GM18907 (cell line): ENCODE data around the gene ST7L.
"Not testable (repeated sequence)": the region's sequence is repeated elsewhere in the genome, so short reads cannot be mapped to it uniquely, and the experiment has no call there.

Experiments
- ATAC-seq: cut with Tn5 transposase; IDR thresholded peaks from one replicate; pipeline ENCODE4 v1.9.1; 2021; ENCODE audit warnings: mild to moderate bottlenecking, moderate library complexity; ENCODE audit not compliant: unreplicated experiment

ST7L gene

DNA sequence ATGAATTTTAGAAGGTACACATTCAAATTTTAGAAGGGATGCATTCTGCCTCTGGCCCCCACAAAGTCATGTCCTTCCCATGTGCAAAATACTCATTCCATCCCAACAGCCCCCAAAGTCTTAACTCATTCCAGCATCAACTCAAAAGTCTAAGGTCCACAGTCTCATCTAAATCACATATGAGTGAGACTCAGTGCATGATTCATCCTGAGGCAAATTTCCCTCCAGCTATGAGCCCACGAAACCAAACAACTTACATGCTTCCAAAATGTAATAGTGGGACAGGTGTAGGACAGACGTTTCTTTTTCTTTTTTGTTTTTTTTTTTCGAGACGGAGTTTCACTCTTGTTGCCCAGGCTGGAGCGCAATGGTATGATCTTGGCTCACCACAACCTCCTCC lies 122.7 kb downstream of the ST7L start:
- ATAC-seq = no peak

DNA sequence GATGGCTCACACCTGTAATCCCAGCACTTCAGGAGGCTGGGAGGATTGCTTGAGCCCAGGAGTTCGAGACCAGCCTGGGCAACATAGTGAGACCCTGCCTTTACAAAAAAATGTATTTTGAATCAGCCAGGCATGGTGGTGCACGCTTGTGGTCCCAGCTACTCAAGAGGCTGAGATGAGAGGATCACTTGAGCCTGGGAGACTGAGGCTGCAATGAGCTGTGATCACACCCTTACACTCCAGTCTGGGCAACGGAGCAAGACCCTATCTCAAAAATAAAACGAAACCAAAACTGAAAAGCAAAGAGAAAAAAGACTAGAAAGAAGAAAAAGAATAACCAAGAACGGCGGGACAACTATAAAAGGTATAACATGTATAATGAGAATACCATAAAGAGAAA lies 125.6 kb downstream of the ST7L start:
- no peak for ATAC-seq

DNA sequence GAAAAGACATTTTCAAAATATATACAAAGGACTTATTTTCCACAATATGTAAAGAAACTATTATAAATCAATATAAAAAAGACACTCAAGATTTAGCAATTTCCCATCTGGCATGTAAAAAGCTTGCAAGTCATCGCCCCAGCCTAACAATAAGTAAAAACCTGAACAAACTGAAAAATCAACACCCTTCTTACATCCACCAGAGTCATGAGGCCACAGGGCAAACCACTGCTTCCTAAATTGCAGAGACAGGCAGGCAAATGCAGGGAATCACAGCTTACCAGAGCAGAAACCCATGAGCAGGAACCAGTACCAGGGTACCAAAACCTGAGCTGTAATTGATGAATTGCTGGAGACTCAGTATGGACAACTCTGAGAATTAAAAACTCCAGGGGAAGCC lies 126.9 kb downstream of the ST7L start:
- no peak for ATAC-seq

DNA sequence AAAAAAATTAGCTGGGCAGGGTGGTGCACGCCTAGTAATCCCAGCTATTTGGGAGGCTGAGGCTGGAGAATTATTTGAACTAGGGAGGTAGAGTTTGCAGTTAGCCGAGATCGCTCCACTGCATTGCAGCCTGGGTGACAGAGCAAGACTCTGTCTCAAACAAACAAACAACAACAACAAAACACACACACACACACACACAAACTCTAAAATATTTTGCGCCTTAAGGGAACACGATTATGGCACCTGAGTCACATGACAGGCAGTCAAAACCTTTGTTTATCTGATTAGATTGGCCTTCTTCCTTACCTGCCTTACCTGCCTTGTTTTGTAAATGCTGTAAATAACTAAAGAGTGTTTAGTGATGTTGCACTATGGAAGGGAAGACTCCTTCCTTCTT lies 130.8 kb downstream of the ST7L start:
- no peak for ATAC-seq

DNA sequence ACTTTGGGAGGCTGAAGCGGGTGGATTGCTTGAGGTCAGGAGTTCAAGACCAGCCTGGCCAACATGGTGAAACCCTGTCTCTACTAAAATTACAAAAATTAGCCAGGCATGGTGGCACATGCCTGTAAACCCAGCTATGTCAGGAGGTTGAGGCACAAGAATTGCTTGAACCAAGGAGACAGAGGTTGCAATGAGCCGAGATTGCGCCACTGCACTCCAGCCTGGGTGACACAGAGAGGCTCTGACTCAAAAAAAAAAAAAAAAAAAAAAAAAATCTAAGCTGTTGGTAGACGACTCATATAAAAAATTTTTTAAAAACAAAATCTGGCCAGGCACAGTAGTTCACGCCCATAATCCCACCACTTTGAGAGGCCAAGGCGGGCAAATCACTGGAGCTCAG lies 131.3 kb downstream of the ST7L start:
- ATAC-seq = not testable (repeated sequence)

DNA sequence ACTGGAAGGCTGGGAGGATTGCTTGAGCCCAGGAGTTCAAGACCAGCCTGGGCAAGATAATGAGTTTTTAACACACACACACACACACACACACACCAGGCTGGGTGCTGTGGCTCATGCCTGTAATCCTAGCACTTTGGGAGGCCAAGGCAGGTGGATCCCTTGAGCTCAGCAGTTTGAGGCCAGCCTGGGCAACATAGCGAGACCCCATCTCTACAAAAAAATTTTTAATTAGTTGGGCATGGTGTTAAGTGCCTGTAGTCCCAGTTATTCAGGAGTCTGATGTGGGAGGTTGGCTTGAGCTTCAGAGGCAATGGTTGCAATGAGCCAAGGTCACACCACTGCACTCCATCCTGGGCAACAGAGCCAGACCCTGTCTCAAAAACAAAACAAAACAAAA lies 132.9 kb downstream of the ST7L start:
- not testable (repeated sequence) for ATAC-seq

DNA sequence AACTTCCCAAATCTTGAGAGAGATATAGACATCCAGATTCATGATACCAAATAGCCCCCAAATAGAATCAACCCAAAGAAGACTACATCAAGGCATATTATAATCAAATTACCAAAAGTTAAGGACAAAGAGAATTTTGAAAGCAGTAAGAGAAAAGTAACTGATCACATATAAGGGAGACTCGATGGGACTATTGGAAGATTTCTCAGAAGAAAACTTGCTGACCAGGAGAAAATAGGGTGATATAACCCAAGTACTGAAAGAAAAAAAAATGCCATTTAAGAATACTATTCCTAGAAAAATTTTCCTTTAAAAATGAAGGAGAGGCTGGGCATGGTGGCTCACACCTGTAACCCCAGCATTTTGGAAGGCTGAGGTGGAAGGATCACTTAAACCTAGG lies 140.6 kb downstream of the ST7L start:
- ATAC-seq = no peak

DNA sequence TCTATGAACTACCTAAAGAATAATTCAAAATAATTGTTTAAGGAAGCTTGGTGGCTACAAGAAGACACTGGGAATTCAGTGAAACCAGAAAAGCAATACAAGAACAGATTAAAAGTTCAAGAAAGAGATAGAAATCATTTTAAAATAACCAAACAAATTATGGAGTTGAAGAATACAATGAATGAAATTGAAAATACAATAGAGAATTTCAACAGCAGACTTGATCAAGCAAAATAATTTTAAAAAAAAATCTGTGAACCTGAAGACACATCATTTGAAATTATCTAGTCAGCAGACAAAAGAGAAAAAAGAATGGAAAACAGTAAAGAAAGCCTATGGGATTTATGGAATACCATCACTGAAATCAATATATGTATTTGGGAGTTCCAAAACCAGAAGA lies 141.4 kb downstream of the ST7L start:
- no peak for ATAC-seq
